A204.1 (cell line): ENCODE measurements around the gene MMD2.

Source experiments
- FAIRE-seq: peaks from 2 replicates; lab custom pipeline; 2012; peaks lifted over from hg19 to GRCh38; lab: Jason Lieb, UNC

Gene MMD2

GRCh38 chr7:4957847-4958476 lies 1.0 kb downstream of the MMD2 start:
- FAIRE-seq: no peak

GRCh38 chr7:4951903-4952636 lies 6.9 kb downstream of the MMD2 start:
- FAIRE-seq: no peak

GRCh38 chr7:4951304-4951703 lies 7.7 kb downstream of the MMD2 start:
- no peak for FAIRE-seq

GRCh38 chr7:4948402-4948801 lies 10.6 kb downstream of the MMD2 start:
- FAIRE-seq: no peak

GRCh38 chr7:4945949-4946348 lies 13.0 kb downstream of the MMD2 start:
- no peak for FAIRE-seq

- no peak for FAIRE-seq
These were observed 14.0 kb downstream of the MMD2 start for GRCh38 chr7:4944939-4945338.

GRCh38 chr7:4943297-4943696 lies 15.7 kb downstream of the MMD2 start:
- FAIRE-seq: no peak

GRCh38 chr7:4939971-4940728 lies 18.8 kb downstream of the MMD2 start:
- FAIRE-seq: no peak

- no peak for FAIRE-seq
These were observed 21.6 kb downstream of the MMD2 start for GRCh38 chr7:4937411-4937810.

- FAIRE-seq: no peak
These were observed 24.5 kb downstream of the MMD2 start for GRCh38 chr7:4934419-4935025.

GRCh38 chr7:4931943-4932342 lies 27.0 kb downstream of the MMD2 start:
- no peak for FAIRE-seq

GRCh38 chr7:4929005-4929404 lies 30.0 kb downstream of the MMD2 start:
- no peak for FAIRE-seq

- FAIRE-seq: no peak
These were observed 30.5 kb downstream of the MMD2 start for GRCh38 chr7:4928445-4928844.

GRCh38 chr7:4919969-4920766 lies 38.8 kb downstream of the MMD2 start:
- no peak for FAIRE-seq

GRCh38 chr7:4916113-4916512 lies 42.9 kb downstream of the MMD2 start:
- no peak for FAIRE-seq

GRCh38 chr7:4911111-4911828 lies 47.7 kb downstream of the MMD2 start:
- FAIRE-seq: no peak

GRCh38 chr7:4906682-4907081 lies 52.3 kb downstream of the MMD2 start:
- no peak for FAIRE-seq

- FAIRE-seq: no peak
These were observed 53.8 kb downstream of the MMD2 start for GRCh38 chr7:4905171-4905570.

- no peak for FAIRE-seq
These were observed 54.6 kb downstream of the MMD2 start for GRCh38 chr7:4904346-4904745.

GRCh38 chr7:4895766-4896165 lies 63.2 kb downstream of the MMD2 start:
- no peak for FAIRE-seq

GRCh38 chr7:4894482-4894881 lies 64.5 kb downstream of the MMD2 start:
- FAIRE-seq: no peak
